Measurements from ENCODE around the gene PRKAR1B.

DNA sequence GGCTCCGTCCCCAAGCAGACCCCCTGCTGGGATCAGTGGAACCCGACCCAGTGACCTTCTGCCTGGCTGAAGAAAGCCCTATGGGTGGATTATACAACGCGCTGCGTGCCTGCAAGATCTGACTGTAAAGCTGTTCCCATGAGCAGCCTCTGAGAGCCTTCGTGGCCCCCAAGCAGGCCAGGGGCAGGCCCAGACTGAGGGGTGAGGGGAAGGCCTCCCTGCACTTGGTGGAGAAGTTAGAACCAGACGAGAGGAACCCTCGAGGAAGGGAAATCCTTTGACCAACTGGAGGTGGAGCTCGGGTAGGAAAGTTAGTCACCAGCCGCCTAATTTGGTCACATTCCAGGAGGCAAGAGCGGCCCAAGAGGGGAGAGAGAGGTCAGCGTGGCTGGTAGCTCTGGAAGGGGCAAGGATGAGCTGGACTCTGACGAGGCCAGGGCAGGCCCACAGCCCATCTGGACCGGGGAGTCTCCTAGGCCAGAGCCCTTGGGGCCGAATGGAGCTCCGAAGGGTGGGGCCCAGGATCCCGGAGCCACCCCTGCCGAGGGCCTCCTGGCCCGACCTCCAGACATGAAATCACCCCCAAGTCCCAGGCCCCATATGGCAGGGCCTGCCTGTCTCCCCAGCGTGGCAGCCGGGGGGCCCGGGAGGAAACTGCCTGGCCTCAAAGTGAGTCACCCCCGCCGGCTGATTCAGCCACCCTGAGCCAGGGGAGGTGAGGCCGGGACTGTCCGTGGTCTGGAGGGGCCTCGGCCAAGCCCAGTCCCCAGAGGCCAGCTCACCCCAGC lies 184.2 kb downstream of the PRKAR1B start:
- TF ChIP-seq TCF12 (IDR thresholded peaks at IDR 0.05; ENCODE audit: low read depth, low read length) (no peak), LARP7 (IDR thresholded peaks at IDR 0.05) (no peak), REST (IDR thresholded peaks at IDR 0.05; ENCODE audit: low read depth, low read length) (no peak), RBBP5 (conservative IDR thresholded peaks at IDR 0.05) (no peak), CHD4 (IDR thresholded peaks at IDR 0.05) (no peak)
- TF ChIP-seq, protein P1, sequence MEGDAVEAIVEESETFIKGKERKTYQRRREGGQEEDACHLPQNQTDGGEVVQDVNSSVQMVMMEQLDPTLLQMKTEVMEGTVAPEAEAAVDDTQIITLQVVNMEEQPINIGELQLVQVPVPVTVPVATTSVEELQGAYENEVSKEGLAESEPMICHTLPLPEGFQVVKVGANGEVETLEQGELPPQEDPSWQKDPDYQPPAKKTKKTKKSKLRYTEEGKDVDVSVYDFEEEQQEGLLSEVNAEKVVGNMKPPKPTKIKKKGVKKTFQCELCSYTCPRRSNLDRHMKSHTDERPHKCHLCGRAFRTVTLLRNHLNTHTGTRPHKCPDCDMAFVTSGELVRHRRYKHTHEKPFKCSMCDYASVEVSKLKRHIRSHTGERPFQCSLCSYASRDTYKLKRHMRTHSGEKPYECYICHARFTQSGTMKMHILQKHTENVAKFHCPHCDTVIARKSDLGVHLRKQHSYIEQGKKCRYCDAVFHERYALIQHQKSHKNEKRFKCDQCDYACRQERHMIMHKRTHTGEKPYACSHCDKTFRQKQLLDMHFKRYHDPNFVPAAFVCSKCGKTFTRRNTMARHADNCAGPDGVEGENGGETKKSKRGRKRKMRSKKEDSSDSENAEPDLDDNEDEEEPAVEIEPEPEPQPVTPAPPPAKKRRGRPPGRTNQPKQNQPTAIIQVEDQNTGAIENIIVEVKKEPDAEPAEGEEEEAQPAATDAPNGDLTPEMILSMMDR (IDR thresholded peaks at IDR 0.05 in 2 of 3, conservative IDR thresholded peaks at IDR 0.05 in 1 of 3; ENCODE audit: control insufficient read depth in 2 of 3, extremely low read depth in 1 of 3, insufficient read depth in 1 of 3, low read depth in 3 of 3, low read length in 3 of 3), result no peak

All from GM12878 (cell line).